Measurements from ENCODE around the gene PTGFRN.

PTGFRN gene

GRCh38 chr1:117003223-117003875, 93.6 kb downstream of the PTGFRN start:
- Mint-ChIP-seq H3K4me1 (peaks cover 84% of the 10 kb centered on the region), H3K27ac (peak overlapping the region; percentile 41), H3K9me3 (peaks cover 16% of the 10 kb centered on the region), H3K27me3 (no peaks in the 10 kb centered on the region), H3K36me3 (peaks cover 2% of the 10 kb centered on the region), H3K4me3 (peak overlapping the region; percentile 9)

DNA sequence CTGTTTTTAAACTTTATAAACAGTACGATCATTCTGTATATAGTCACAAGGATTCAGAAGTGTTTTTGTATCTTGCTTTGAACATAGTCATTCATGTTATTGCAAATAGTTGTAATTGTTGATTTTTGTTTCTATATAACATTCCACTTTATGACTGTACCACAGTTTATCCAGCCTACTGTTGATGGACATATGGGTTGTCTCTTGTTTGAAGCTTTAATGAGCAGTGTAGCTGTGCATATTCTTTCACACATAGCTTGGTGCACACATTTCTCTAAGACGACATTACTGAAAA, 98.0 kb downstream of the PTGFRN start:
- Mint-ChIP-seq H3K27ac (peak overlapping the region; percentile 90), H3K4me3 (peak overlapping the region; percentile 72), H3K36me3 (peaks cover 2% of the 10 kb centered on the region), H3K9me3 (peaks cover 11% of the 10 kb centered on the region), H3K4me1 (peaks cover 78% of the 10 kb centered on the region), H3K27me3 (no peaks in the 10 kb centered on the region)

GRCh38 chr1:117008656-117009055, 98.9 kb downstream of the PTGFRN start:
- no peaks in the 10 kb centered on the region for H3K27me3 Mint-ChIP-seq
- H3K4me1 Mint-ChIP-seq, result peaks cover 75% of the 10 kb centered on the region
- peaks cover 11% of the 10 kb centered on the region for H3K9me3 Mint-ChIP-seq
- peak overlapping the region; percentile 43 for H3K4me3 Mint-ChIP-seq
- H3K27ac Mint-ChIP-seq, result peak overlapping the region; percentile 80
- H3K36me3 Mint-ChIP-seq, result peaks cover 2% of the 10 kb centered on the region

- Mint-ChIP-seq H3K36me3 (peaks cover 2% of the 10 kb centered on the region), H3K4me1 (peaks cover 76% of the 10 kb centered on the region)
Observed at GRCh38 chr1:117009132-117009531, 99.4 kb downstream of the PTGFRN start.

GRCh38 chr1:117010310-117010969, 100.7 kb downstream of the PTGFRN start:
- Mint-ChIP-seq H3K4me1 (peaks cover 77% of the 10 kb centered on the region), H3K27ac (peak overlapping the region; percentile 25), H3K9me3 (peaks cover 8% of the 10 kb centered on the region), H3K27me3 (no peaks in the 10 kb centered on the region), H3K4me3 (no peak overlapping the region), H3K36me3 (peaks cover 3% of the 10 kb centered on the region)

More at GRCh38 chr1:117009132-117009531, 99.4 kb downstream of the PTGFRN start:
- Mint-ChIP-seq H3K27ac (peak overlapping the region; percentile 79), H3K4me3 (peak overlapping the region; percentile 43), H3K27me3 (no peaks in the 10 kb centered on the region), H3K9me3 (peaks cover 11% of the 10 kb centered on the region)

DNA sequence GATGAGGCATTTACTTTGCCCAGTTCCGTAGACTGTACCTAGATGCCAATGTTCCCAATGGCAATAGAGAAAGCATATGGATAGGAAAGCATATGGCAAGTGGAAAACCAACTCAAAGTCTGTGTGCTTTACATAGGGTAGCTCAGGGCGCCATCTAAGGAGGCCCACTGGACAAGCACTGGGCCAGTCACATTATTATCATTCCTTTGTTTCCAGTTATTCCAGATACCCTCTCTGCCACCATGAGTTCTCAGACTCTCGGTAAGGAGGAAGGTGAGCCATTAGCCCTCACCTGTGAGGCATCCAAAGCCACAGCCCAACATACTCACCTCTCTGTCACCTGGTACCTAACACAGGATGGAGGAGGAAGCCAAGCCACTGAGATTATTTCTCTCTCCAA, 101.6 kb downstream of the PTGFRN start:
- Mint-ChIP-seq H3K27me3 (no peaks in the 10 kb centered on the region), H3K4me3 (no peak overlapping the region), H3K9me3 (peaks cover 4% of the 10 kb centered on the region), H3K4me1 (peaks cover 74% of the 10 kb centered on the region), H3K27ac (no peak overlapping the region), H3K36me3 (peaks cover 3% of the 10 kb centered on the region)

- Mint-ChIP-seq H3K27ac (peak overlapping the region; percentile 95), H3K4me1 (peaks cover 74% of the 10 kb centered on the region), H3K36me3 (peaks cover 3% of the 10 kb centered on the region), H3K9me3 (no peaks in the 10 kb centered on the region), H3K27me3 (no peaks in the 10 kb centered on the region), H3K4me3 (no peak overlapping the region)
Observed at GRCh38 chr1:117013309-117013858, 103.7 kb downstream of the PTGFRN start.

DNA sequence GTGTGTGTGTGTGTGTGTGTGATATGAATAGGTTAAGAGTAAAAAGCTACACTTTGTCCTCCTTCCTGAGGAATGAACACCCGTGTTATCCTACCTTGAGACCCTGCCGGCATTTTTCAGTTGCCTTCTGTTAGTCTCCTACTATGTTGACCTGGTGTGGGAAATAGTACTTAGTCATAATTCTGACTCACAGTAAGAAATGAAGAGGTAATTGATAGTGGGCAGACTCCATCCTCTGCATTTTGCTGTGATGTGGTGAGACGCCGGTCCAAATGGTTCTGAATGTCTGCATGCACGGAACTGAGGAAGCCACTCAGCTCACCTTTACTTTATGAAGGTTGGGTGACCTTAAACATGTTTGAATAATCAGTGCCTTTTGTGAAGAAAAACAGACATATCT, 104.5 kb downstream of the PTGFRN start:
- Mint-ChIP-seq H3K9me3 (no peaks in the 10 kb centered on the region), H3K27ac (peak overlapping the region; percentile 95)

DNA sequence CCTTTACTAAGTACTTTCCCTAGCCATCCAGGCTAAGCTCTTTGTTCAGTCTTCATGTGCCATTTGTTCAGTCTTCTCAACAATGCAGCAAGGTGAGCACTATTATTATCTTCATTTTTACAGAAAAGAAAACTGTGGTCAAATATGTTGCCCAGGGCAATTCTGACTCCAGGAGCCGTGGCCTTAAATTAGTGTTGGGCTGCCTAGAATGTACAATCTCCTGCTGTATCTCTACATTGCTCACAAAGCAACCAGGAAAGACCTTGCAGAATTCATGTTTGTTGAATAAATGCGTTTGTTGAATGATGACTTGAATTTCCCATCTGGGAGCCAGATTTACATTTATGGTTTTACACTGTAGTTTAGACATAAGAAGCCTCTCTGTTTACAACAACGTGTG, 106.0 kb downstream of the PTGFRN start:
- peaks cover 10% of the 10 kb centered on the region for H3K36me3 Mint-ChIP-seq
- peaks cover 59% of the 10 kb centered on the region for H3K4me1 Mint-ChIP-seq
- H3K27ac Mint-ChIP-seq, result peak overlapping the region; percentile 89
- H3K4me3 Mint-ChIP-seq, result peak overlapping the region; percentile 47
- H3K27me3 Mint-ChIP-seq, result no peaks in the 10 kb centered on the region
- H3K9me3 Mint-ChIP-seq, result no peaks in the 10 kb centered on the region

More for the DNA sequence above, 104.5 kb downstream of the PTGFRN start:
- no peaks in the 10 kb centered on the region for H3K27me3 Mint-ChIP-seq
- peaks cover 3% of the 10 kb centered on the region for H3K36me3 Mint-ChIP-seq
- peak overlapping the region; percentile 68 for H3K4me3 Mint-ChIP-seq
- peaks cover 70% of the 10 kb centered on the region for H3K4me1 Mint-ChIP-seq

GRCh38 chr1:117017062-117017461, 107.3 kb downstream of the PTGFRN start:
- no peaks in the 10 kb centered on the region for H3K9me3 Mint-ChIP-seq
- peaks cover 57% of the 10 kb centered on the region for H3K4me1 Mint-ChIP-seq
- peak overlapping the region; percentile 65 for H3K27ac Mint-ChIP-seq
- H3K36me3 Mint-ChIP-seq, result peaks cover 8% of the 10 kb centered on the region
- no peaks in the 10 kb centered on the region for H3K27me3 Mint-ChIP-seq
- H3K4me3 Mint-ChIP-seq, result peak overlapping the region; percentile 59

- Mint-ChIP-seq H3K4me1 (peaks cover 57% of the 10 kb centered on the region), H3K27ac (peak overlapping the region; percentile 70), H3K27me3 (no peaks in the 10 kb centered on the region), H3K4me3 (peak overlapping the region; percentile 19), H3K36me3 (peaks cover 8% of the 10 kb centered on the region), H3K9me3 (no peaks in the 10 kb centered on the region)
Observed at GRCh38 chr1:117017648-117018047, 107.9 kb downstream of the PTGFRN start.

DNA sequence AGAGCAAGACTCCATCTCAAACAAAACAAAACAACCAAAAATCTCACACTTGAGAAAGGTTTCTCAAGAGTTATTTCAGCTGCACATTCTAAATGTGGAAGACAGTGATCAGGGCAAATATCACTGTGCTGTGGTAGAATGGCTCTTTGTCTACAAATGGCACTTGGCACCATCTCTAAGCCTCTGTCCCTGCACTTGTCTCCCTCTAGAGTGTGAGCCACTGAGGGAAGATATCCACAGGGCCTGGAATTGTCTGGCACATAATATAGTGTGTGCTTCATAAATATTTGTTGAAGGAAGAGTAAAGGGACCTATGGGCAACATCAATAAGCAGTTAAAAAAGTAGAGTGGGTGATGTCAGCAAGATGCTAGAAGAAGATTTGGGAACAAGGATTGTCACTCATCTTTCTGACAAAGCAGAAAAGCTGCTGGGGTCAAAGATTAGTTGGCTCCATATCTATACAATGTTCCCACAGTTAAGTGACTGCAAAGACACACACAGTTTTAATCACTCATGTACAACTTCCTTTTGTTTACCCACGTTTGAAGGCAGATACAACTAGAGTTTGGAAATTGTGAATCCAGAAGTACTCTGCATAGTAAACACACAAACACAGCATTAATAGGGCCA, 110.9 kb downstream of the PTGFRN start:
- H3K4me1 Mint-ChIP-seq, result peaks cover 30% of the 10 kb centered on the region
- H3K27me3 Mint-ChIP-seq, result no peaks in the 10 kb centered on the region
- no peak overlapping the region for H3K27ac Mint-ChIP-seq
- H3K36me3 Mint-ChIP-seq, result peaks cover 9% of the 10 kb centered on the region
- H3K9me3 Mint-ChIP-seq, result no peaks in the 10 kb centered on the region
- no peak overlapping the region for H3K4me3 Mint-ChIP-seq

DNA sequence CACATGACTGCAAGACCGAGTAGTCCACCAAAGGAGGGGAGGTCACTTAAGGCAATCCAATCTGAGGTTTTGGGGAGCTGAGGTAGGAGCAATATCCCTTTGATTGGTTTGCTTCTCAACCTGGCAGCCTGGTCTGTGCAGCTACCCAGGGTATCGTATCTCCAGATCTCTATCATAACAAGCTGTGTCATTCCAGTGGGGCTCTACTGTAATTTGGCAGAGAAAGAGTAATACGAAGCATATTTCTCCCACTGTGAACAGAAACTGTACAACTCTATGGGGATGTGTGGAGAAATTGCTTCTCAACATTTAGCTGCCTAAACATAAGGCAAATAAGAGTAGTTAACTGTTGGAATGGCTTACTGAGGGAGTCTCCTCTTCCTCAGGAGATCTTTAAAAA, 112.4 kb downstream of the PTGFRN start:
- peaks cover 11% of the 10 kb centered on the region for H3K36me3 Mint-ChIP-seq
- no peaks in the 10 kb centered on the region for H3K27me3 Mint-ChIP-seq
- no peak overlapping the region for H3K27ac Mint-ChIP-seq
- no peaks in the 10 kb centered on the region for H3K9me3 Mint-ChIP-seq
- no peak overlapping the region for H3K4me3 Mint-ChIP-seq
- H3K4me1 Mint-ChIP-seq, result peaks cover 21% of the 10 kb centered on the region

DNA sequence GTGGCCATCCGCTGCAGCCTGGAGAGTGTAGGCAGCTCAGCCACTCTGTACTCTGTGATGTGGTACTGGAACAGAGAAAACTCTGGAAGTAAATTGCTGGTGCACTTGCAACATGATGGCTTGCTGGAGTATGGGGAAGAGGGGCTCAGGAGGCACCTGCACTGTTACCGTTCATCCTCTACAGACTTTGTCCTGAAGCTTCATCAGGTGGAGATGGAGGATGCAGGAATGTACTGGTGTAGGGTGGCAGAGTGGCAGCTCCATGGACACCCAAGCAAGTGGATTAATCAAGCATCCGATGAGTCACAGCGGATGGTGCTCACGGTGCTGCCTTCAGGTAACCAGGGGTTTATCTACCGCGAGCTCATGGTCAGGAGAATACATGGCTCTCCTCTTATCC, 115.9 kb downstream of the PTGFRN start:
- Mint-ChIP-seq H3K4me1 (peaks cover 8% of the 10 kb centered on the region), H3K27ac (no peak overlapping the region), H3K27me3 (no peaks in the 10 kb centered on the region), H3K4me3 (no peak overlapping the region), H3K9me3 (no peaks in the 10 kb centered on the region), H3K36me3 (peaks cover 4% of the 10 kb centered on the region)

DNA sequence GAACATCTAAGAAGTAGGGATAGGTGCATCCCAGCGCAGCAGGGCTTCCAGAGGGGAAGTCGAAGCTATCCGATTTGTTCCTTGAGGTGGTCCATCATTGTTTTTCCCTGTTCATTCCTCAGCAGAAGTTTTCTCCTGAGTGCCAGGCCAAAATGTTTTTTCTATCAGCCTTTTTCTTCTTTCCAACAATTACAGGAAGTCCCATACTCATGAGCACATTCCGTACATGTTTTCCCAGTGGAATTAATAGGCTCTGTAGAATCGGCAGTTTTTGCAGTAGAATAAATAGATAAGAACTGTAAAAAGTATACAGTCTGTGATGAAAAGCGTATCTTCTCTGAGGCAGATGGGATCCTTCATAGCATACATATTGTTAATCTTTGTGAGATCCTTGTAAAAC, 116.6 kb downstream of the PTGFRN start:
- H3K27ac Mint-ChIP-seq, result no peak overlapping the region
- no peak overlapping the region for H3K4me3 Mint-ChIP-seq
- H3K36me3 Mint-ChIP-seq, result peaks cover 4% of the 10 kb centered on the region
- H3K4me1 Mint-ChIP-seq, result peaks cover 11% of the 10 kb centered on the region
- H3K27me3 Mint-ChIP-seq, result no peaks in the 10 kb centered on the region
- no peaks in the 10 kb centered on the region for H3K9me3 Mint-ChIP-seq

DNA sequence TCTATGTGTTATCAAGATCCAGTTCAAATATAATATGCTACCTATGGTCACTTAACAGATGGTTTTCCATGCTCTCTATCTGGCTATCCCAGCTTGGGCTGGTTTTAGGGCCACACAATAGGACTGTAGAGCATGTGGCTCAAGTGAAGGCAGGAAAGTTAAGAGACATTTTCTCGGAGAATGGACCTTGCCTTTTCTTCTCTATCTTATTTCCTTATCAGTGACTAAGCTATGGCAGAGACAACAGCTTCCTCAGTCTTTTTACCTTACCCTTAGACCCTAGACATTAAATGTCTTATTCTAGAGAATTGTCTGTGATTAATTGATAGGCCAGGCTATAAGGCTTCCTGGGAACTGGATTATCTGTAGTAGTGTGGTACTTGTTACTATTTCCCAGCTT, 120.0 kb downstream of the PTGFRN start:
- no peak overlapping the region for H3K4me3 Mint-ChIP-seq
- H3K36me3 Mint-ChIP-seq, result peaks cover 6% of the 10 kb centered on the region
- H3K27ac Mint-ChIP-seq, result no peak overlapping the region
- H3K9me3 Mint-ChIP-seq, result no peaks in the 10 kb centered on the region
- H3K27me3 Mint-ChIP-seq, result no peaks in the 10 kb centered on the region
- peaks cover 22% of the 10 kb centered on the region for H3K4me1 Mint-ChIP-seq

Measured in activated naive CD4-positive, alpha-beta T cell treated with anti-CD3 and anti-CD28 coated beads, Interleukin-2, amount 50 U/mL, for 24 hours (primary cell).